HG03520 (cell line): ENCODE measurements around the gene SIN3B.

Source experiments
- ATAC-seq: cut with Tn5 transposase; IDR thresholded peaks from one replicate; pipeline ENCODE4 v1.9.1; 2021; ENCODE audit warnings: mild to moderate bottlenecking, moderate library complexity; ENCODE audit not compliant: unreplicated experiment

Gene SIN3B

DNA sequence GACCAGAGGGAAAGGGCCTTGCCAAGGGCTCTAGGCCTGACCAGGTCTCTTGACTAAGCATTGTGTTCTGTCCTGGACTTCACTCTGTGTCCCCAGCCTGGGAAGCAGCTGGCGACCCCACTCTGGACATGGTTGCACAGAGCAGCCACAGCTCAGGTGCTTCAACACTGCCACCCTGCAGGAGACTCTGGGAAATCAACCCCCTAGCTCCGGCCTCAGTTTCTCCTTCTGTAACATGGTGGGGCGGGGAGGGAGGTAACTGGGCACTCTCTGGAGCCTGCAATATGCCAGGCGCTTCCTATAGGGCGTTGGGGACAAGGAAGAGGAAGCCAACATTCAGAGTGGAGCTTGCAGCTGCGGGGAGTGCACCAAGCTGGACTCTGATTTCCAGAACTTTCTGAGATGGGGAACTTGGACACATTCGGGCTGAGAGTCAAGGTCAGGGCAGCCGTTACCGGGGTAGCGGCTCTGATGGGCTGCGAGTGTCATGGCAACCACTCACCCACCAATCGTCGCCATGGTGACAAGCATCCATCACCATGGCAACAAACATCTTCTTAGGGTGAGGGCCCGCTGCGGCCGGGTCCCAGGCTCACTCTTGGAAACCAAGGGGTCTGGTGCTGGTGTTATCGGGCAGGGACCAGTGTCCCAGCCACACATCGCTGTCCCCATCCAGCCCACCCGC lies 72.4 kb downstream of the SIN3B start:
- ATAC-seq: no peak

DNA sequence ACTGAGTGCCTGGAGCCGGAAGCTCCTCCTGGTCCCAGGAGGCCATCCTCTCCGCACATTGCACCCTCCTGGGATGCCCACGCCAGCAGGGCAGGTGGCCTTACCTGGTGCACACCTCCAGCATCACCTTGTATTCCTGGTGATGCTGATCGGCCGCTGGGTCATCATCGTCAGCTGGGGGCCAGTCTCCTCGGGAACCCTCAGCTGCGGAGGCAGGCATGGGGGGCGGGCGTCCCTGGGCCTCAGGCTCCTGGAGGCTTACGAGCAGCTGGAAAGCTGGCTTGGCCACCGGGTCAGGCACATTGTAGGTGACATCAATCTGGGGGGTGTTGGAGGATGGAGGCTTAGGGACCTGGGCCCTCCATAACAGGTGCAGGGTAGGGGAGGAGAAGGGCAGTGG lies 73.3 kb downstream of the SIN3B start:
- no peak for ATAC-seq

DNA sequence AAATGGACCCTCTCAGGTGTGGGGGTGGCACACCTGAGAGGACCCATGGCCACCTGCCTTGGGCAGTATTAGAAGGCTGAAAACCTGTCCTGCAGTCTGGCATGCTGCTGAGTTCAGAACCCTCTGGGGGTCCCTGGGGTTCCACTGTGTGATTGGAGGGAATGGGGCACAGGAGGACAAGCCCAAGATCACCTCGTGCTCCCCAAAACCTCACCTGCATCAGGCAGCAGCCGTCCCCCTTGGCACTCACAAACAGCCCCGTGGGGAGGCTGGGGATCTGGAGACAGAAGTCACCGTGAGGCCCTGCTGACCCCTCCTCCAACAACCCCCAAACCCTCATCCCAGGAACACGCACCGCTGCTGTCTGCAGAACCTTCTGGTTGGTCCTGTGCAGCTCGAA lies 74.1 kb downstream of the SIN3B start:
- ATAC-seq: no peak

DNA sequence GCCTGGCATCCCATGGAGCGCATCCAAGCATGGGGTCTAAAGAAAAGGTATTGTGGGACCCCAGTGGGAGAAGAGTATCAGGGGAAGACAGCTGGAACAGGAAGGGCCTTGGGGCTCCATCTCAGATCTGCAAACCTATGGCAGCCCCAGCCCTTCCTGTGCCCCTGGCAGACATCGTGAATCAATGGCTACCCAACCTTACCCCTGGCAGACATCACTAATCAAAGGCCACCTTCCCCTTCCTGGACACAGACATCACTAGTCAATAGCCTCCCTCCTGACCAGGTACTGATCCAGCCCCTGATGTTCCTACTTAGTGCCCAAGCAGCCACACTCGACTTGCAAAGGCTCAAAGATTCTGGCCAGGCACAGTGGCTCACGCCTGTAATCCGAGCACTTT lies 75.4 kb downstream of the SIN3B start:
- no peak for ATAC-seq

DNA sequence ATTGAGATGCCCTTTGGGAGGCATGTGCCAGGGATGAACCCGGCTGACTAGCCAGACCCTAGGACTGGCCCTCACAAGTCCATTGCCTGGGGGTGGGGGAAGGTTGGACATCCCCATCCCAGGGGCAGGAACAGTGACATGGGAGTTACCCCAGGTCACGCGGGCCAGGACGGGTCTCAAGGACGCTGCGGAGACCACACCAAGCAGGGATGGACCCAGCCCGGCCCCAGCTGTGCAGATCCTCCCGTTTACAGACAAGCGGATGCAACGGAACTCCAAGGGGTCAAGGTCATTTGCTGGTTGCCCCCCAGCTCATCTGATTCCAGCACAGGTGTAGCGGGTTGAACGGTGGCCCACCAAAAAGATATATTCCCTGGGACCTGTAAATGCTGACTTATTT lies 79.6 kb downstream of the SIN3B start:
- no peak for ATAC-seq

DNA sequence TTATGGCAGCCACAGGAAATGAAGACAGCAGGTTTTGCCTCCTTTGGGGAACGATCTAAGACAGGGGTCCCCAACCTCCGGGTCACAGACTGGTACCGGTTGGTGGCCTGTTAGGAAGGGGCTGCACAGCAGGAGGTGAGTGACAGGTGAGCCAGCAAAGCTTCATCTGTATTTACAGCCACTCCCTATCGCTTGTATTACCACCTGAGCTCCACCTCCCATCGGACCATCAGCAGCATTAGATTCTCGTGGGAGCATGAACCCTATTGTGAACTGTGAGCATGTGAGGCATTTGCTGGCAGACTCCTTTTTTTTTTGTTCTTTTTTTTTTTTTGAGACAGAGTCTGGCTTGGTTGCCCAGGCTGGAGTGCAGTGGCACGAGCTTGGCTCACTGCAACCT lies 81.8 kb downstream of the SIN3B start:
- no peak for ATAC-seq

DNA sequence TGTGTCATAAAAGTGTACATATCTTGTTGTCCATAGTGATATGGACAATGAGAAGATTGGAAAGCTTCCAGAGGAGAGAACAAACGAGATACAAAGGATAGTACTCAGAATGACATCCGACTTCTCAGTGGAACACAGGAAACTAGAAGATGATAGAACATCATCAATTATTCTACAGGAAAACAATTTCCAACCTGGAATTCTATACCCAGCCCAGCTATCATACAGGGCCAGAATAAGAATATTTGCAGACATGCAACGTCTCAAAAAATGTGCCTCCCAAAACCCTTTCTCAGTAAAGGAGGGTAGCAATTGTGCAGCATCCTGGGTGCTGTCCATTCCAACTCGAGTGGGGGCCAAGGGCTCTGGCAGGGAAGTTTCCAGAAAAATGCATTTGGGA lies 83.6 kb downstream of the SIN3B start:
- ATAC-seq: no peak

DNA sequence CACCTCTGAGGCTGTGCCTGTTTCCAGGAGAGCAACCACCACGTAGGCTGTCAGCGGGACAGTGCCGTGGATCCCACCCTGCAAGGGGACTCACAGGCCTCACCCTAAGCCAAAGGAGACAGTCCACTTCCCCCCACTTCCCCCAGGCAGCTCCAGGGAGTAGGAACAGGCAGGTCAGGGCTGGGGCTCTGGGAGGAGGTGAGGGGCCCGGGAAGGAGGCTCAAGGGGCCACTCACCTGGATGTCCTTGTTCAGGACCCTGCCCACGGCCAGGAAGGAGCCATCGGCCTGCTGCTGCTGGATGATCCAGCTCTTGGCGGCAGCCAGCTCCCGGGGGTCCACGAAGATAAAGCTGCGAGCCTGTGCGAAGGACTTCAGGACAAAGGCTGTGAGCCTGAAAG lies 85.2 kb downstream of the SIN3B start:
- ATAC-seq: no peak

DNA sequence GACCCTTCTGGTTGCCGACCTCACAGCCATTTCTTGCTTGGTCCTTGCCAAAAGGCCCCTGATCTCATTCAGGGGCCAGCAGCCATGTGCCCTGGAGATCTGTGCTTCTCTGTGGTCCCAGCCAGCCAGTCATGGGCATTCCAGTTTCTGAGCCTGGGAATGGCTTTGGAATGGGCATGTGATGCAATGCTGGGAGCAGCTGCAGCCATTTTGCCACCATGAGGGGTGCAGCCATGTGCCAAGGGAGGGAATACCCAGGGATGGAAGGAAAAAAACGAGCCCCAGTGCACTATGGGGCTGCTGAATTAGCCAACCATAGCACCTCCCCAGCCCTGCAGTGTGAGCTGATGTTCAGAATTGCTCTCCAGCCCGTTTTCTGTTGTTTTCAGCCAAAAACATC lies 85.9 kb downstream of the SIN3B start:
- no peak for ATAC-seq

DNA sequence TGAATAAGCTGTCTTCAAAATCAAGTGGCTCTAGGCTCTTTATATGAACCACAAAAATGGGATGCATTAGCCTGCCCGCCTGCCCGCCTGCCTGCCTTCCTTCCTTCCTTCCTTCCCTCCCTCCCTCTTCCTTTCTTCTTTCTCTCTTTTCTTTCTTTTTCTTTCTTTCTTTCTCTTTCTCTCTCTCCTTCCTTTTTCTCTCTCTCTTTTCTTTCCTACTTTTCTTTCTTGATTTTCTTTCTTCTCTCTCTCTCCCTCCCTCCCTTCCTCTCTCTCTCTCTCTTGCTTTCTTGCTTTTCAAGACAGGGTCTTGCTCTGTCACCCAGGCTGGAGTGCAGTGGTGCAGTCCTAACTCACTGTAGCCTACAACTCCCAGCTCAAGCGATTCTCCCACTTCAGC lies 86.5 kb downstream of the SIN3B start:
- ATAC-seq: no peak

DNA sequence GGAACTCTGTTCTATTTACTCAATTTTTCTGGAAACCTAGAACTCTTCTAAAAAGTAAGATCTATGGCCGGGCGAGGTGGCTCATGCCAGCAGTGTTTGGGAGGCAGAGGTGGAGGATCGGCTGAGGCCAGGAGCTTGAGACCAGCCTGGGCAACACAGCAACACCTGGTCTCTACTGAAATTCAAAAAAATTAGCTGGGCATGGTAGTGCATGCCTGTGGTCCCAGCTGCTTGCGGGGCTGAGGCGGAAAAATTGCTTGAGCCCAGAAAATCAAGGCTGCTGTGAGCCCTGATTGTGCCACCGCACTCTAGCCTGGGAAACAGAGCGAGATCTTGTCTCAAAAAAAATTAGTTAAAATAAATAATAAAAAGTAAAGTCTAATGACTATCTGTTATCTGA lies 88.2 kb downstream of the SIN3B start:
- no peak for ATAC-seq

DNA sequence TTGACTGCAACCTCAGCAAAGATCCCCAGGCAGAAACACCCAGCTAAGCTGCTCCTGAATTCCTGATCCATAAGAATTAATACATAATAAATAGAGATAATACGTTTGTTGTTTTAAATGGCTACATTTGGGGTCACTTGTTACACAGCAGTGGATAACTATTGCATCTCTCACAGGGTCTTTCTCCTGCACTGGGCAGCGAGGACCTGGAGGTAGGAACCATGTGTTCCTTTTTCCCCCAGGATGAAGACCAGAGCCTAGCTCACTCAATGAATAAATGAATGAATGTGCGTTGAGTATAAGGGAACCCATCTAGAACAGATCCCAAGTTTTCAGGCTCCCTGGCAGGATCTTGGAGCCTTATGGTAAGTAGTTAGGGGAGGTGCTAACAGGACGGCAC lies 90.3 kb downstream of the SIN3B start:
- no peak for ATAC-seq

DNA sequence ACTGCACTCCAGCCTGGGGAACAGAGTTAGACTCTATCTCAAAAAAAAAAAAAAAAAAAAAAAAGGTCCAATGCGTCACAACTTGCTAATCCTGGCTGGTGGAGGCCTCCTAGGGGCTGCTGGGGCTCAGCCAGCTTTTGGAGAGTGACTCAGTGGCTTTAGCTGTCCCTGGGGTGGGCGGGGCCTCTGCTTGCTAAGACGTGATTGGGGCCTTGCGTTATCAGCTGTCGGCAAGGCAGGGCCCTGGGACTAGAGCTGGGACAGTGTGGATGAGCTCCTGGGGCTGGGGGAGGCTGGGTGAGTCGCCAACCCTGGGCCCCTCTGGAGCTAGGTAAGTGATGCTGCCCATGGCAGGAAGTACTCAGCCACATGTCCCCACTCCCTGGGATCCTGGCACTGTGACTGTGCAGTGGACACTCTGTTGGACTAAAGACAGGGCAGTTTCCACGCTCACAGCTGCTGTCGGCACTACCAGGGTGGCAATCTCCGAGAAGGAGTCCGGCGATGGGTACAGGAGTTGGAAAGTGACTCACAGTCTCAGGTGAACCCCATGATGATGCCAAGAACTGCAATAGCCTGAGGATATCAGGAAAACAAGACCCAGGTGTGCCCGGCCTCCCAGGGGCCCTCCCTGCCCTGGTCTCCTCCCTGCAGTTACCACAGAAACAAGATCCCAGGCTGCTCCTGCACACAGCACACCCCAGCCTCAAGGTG lies 91.8 kb downstream of the SIN3B start:
- ATAC-seq: no peak

DNA sequence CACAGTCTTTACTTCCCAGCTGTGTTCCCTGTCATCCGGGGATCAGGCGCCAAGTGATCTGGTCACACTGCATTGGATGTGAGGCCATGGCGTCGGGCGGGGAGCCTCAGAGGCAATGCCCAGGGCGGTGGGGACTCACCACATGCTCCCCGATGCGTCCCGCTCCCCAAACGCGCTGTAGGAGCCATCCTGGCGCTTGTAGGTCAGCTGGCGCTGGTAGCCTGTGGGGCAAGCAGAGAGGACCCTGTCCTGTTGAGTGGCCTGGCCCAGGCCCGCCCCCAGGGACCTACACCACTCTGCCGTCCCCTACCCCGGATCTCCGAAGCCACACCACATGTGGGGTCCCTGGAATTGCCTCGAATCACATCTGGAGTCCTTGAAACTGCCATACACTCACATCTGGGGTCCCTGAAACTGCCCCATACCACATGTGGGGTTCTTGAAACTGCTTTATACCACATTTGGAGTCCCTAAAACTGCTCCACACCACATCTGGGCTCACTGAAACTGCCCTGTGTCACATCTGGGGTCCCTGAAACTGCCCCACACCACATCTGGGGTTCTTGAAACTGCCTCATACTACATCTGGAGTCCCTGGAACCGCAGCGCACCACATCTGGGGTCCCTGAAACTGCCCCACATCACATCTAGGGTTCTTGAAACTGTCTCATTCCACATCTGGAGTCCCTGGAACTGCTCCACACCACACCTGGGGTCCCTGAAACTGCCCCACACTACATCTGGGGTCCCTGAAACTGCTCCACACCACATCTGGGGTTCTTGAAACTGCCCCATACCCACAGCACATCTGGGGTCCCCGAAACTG lies 92.8 kb downstream of the SIN3B start:
- ATAC-seq: no peak

DNA sequence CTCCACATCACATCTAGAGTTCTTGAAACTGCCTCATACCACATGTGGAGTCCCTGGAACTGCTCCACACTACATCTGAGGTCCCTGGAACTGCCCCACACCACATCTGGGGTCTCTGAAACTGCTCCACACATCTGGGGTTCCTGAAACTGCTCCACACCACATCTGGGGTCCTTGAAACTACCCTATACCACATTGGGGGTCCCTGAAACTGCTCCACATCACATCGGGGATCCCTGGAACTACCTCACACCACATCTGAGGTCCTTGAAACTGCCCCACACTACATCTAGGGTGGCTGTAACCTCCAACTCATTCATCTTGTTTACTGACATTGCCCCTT lies 93.4 kb downstream of the SIN3B start:
- ATAC-seq: no peak

DNA sequence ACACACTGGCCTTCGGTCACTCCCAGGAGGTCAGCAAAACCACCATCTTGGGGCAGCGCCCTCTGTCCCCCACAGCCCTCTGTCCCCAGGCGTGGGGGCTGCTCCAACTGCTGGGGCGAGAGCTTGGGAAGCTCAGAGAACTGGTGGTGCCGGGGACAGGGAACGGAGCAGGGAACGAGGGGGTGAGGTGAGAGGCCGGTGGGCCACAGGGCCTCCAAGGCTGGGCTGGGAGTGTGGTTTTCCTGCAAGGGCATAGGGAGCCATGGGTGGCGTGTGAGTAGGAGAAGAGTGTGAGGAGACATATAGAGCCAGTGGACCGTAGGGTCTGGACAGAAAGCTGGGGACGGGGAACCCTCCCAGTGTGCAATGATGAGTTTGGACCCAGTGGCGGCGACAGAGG lies 93.8 kb downstream of the SIN3B start:
- ATAC-seq: no peak

DNA sequence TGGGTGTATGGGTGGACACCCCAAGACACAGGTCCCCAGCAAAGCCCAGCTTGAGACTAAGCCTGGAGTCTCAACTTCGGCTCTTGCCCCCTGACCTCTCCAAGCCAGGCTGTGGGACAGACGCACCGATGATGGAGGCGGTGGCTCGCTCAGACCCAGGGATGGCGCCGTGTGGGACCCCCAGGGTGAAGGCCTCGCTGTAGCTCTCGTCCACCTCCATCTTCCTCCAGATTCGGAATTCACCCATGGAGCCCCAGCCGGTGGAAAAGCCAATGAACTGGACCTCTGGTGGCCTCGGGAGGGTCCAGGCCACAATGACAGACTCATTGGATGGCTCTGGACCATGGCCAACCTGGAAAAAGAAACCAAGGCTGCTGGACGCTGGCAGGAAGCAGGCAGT lies 98.7 kb downstream of the SIN3B start:
- ATAC-seq: no peak

DNA sequence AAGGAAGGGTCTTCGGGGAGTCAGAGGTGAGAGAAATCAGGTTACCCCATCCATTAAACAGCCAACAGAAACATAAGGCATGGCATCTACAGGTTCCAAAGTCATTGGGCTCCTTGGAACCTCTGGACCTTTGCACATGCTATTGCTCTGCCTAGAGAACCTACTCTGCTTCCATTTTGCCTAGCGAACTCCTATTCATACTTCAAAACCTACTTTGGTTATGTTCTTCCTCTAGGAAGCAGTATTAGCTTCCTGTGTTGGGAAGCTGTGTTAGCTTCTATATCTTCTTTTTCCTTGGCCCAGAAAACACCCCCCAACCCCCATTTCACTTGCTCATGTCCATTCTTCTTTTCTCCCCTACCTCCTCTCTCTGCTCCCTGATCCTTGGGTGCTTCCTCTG lies 99.2 kb downstream of the SIN3B start:
- no peak for ATAC-seq

DNA sequence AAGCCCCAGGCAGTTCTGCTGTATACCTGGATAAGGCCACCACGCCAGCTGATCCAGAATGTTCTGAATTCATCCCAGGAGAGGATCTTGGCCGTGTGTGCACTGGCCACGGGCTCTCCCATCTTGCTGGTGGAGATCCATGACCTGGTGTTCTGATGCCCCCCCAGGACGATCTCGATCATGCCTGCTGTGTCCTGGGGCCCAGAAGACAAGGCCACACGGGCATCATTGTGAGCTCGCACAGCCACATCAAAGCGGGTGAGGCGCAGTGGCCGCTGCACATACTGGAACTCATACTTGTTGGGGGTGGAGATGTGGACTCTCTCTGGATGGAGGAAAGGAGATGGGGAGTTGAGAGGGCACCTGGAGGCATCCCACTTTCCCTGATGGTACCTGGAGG lies 99.7 kb downstream of the SIN3B start:
- no peak for ATAC-seq
